PFSK-1 (cell line): ENCODE data around the gene ZNF469.

Experiments used
- FOXP2 ChIP-seq: optimal IDR thresholded peaks from 2 replicates; pipeline ENCODE3; 2011; ENCODE audit warnings: borderline replicate concordance, control low read depth, inconsistent platforms; ENCODE audit not compliant: insufficient read depth; ENCODE audit errors: extremely low read length, extremely low read depth
- POLR2AphosphoS5 ChIP-seq: IDR thresholded peaks from 2 replicates; pipeline ENCODE4 v1.6.1; 2012; ENCODE audit warnings: low read depth, mild to moderate bottlenecking, control low read depth, low read length, moderate library complexity
- SIN3A ChIP-seq: IDR thresholded peaks from 2 replicates; pipeline ENCODE4 v1.6.1; 2012; ENCODE audit warnings: mild to moderate bottlenecking, low read length, moderate library complexity, borderline replicate concordance; ENCODE audit not compliant: insufficient read depth
- TAF1 ChIP-seq: IDR thresholded peaks from 2 replicates; pipeline ENCODE4 v1.6.1; 2012; ENCODE audit warnings: low read length, control low read depth, borderline replicate concordance; ENCODE audit not compliant: insufficient read depth
- TF ChIP-seq, protein P1 (sequence below), 2 experiments: IDR thresholded peaks; 2 replicates each; pipeline versions ENCODE4 v1.6.1 to v1.8.0; 2011 to 2012; ENCODE audit warnings: low read depth in 2 of 2, low read length in 2 of 2, control low read depth in 1 of 2, inconsistent platforms in 1 of 2, mild to moderate bottlenecking in 1 of 2, moderate library complexity in 1 of 2; ENCODE audit not compliant: insufficient read depth in 1 of 2

The ZNF469 gene

GRCh38 chr16:88423448-88423850 is 40.7 kb downstream of the ZNF469 start:
- TF ChIP-seq TAF1 (no peak), FOXP2 (no peak)

- TF ChIP-seq SIN3A (no peak), POLR2AphosphoS5 (no peak), TAF1 (no peak), FOXP2 (no peak)
- TF ChIP-seq, protein P1, sequence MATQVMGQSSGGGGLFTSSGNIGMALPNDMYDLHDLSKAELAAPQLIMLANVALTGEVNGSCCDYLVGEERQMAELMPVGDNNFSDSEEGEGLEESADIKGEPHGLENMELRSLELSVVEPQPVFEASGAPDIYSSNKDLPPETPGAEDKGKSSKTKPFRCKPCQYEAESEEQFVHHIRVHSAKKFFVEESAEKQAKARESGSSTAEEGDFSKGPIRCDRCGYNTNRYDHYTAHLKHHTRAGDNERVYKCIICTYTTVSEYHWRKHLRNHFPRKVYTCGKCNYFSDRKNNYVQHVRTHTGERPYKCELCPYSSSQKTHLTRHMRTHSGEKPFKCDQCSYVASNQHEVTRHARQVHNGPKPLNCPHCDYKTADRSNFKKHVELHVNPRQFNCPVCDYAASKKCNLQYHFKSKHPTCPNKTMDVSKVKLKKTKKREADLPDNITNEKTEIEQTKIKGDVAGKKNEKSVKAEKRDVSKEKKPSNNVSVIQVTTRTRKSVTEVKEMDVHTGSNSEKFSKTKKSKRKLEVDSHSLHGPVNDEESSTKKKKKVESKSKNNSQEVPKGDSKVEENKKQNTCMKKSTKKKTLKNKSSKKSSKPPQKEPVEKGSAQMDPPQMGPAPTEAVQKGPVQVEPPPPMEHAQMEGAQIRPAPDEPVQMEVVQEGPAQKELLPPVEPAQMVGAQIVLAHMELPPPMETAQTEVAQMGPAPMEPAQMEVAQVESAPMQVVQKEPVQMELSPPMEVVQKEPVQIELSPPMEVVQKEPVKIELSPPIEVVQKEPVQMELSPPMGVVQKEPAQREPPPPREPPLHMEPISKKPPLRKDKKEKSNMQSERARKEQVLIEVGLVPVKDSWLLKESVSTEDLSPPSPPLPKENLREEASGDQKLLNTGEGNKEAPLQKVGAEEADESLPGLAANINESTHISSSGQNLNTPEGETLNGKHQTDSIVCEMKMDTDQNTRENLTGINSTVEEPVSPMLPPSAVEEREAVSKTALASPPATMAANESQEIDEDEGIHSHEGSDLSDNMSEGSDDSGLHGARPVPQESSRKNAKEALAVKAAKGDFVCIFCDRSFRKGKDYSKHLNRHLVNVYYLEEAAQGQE (IDR thresholded peaks at IDR 0.05; ENCODE audit: insufficient read depth in 1 of 2, low read depth in 2 of 2, low read length in 2 of 2), result no peak
These were observed 42.0 kb downstream of the ZNF469 start for GRCh38 chr16:88424587-88425235.

- TF ChIP-seq, protein P1 (IDR thresholded peaks at IDR 0.05; ENCODE audit: insufficient read depth in 1 of 2, low read depth in 2 of 2, low read length in 2 of 2), result no peak
- TF ChIP-seq SIN3A, result no peak
- TF ChIP-seq FOXP2, result no peak
- no peak for TF ChIP-seq POLR2AphosphoS5
- no peak for TF ChIP-seq TAF1
These were observed 43.3 kb downstream of the ZNF469 start for GRCh38 chr16:88426018-88426417.

- TF ChIP-seq SIN3A, result no peak
- TF ChIP-seq FOXP2, result no peak
- TF ChIP-seq, protein P1 (IDR thresholded peaks at IDR 0.05; ENCODE audit: insufficient read depth in 1 of 2, low read depth in 2 of 2, low read length in 2 of 2), result no peak
These were observed 44.6 kb downstream of the ZNF469 start for GRCh38 chr16:88427376-88427775.

- TF ChIP-seq, protein P1 (IDR thresholded peaks at IDR 0.05; ENCODE audit: insufficient read depth in 1 of 2, low read depth in 2 of 2, low read length in 2 of 2), result no peak
- no peak for TF ChIP-seq POLR2AphosphoS5
- no peak for TF ChIP-seq SIN3A
- TF ChIP-seq FOXP2, result no peak
- TF ChIP-seq TAF1, result no peak
These were observed 45.4 kb downstream of the ZNF469 start for GRCh38 chr16:88428156-88428555.
